HepG2 (cell line): Measurements from ENCODE around the gene ESYT3. TPM values are rescaled to one million over a fixed set of nuclear protein-coding genes. Genes with fewer than 3 reads are reported as not detected.

Experiments
- CHD4 ChIP-seq: fragments of 200-600 bp; sonication (generic); IDR thresholded peaks from 2 replicates; pipeline ENCODE4 v1.7.0; 2017; ENCODE audit warnings: mild to moderate bottlenecking, low read length, borderline replicate concordance
- NR2F2 ChIP-seq: IDR thresholded peaks from 2 replicates; pipeline ENCODE4 v1.6.1; 2012; ENCODE audit warnings: low read depth, inconsistent platforms, borderline replicate concordance
- SMAD1 ChIP-seq: sonication (generic); formaldehyde crosslinking; IDR thresholded peaks from 2 replicates; pipeline ENCODE4 v1.4.0; 2020; ENCODE audit warnings: missing genetic modification reagents, low read depth, mild to moderate bottlenecking, borderline replicate concordance
- ZC3H13 ChIP-seq: sonication (generic); formaldehyde crosslinking; IDR thresholded peaks from 2 replicates; pipeline ENCODE4 v1.8.1; 2023; ENCODE audit warnings: mild to moderate bottlenecking, missing genetic modification reagents, moderate library complexity
- ZNF562 ChIP-seq: sonication (generic); formaldehyde crosslinking; IDR thresholded peaks from 2 replicates; pipeline ENCODE4 v1.8.0; 2022; ENCODE audit warnings: missing genetic modification reagents, borderline replicate concordance
- ZNF646 ChIP-seq: sonication (generic); formaldehyde crosslinking; IDR thresholded peaks from 2 replicates; pipeline ENCODE4 v1.9.0; 2021; ENCODE audit warnings: mild to moderate bottlenecking, missing genetic modification reagents
- ZNF687 ChIP-seq: sonication (generic); formaldehyde crosslinking; IDR thresholded peaks from 2 replicates; pipeline ENCODE4 v1.5.1; 2020; ENCODE audit warnings: mild to moderate bottlenecking, missing genetic modification reagents, moderate library complexity
- ZNF841 ChIP-seq: sonication (generic); formaldehyde crosslinking; IDR thresholded peaks from 2 replicates; pipeline ENCODE4 v1.8.1; 2023; ENCODE audit warnings: missing genetic modification reagents, borderline replicate concordance
- polyA plus RNA-seq, 8 experiments: library from polyadenylated mRNA; depleted of rRNA in 3 of 8; stranded (reverse) in 7 of 8; unstranded in 1 of 8; fragments of >200 nt; fragmentation: Illumina TruSeq in 4 of 8; extraction: Trizol in 4 of 8; gene quantifications; 2 replicates each; pipeline versions ENCODE4 v1.2.1 to v1.2.3, GENCODE V29; 2011 to 2016; ENCODE audit warnings: low read depth in 4 of 8, missing spikeins in 1 of 8, mixed read lengths in 1 of 8; ENCODE audit not compliant: insufficient read depth in 1 of 8
- total RNA-seq, 5 experiments: library from RNA; depleted of rRNA; stranded (reverse); fragments of >200 nt; fragmentation: Illumina TruSeq; extraction: Trizol; gene quantifications; 2 replicates each; pipeline ENCODE4 v1.2.3, GENCODE V29; 2016; ENCODE audit warnings: low read depth in 1 of 5
- TF ChIP-seq, protein P1 (sequence below): sonication (generic); formaldehyde crosslinking; IDR thresholded peaks from 2 replicates; pipeline ENCODE4 v1.8.1; 2022; ENCODE audit warnings: mild to moderate bottlenecking, missing genetic modification reagents

The ESYT3 gene
- total and polyA plus RNA-seq, 2 of the 13 experiments (the other 11 are each of a cell fraction or from before 2014, with no cell fraction given) = 1.5 to 4.1 TPM

- TF ChIP-seq ZNF687 (CRISPR knock-in tag) (peak; percentile 70; the same call in 1 of the 2 replicates), ZNF562 (CRISPR knock-in tag) (0 out of 2 replicates have a peak, but pooled peaks have one; percentile 10), ZNF646 (no peak), CHD4 (no peak), SMAD1 (CRISPR knock-in tag) (0 out of 2 replicates have a peak, but pooled peaks have one; percentile 14), ZC3H13 (CRISPR knock-in tag) (0 out of 2 replicates have a peak, but pooled peaks have one; percentile 57), ZNF841 (0 out of 2 replicates have a peak, but pooled peaks have one; percentile 31), NR2F2 (no peak)
- TF ChIP-seq, protein P1, sequence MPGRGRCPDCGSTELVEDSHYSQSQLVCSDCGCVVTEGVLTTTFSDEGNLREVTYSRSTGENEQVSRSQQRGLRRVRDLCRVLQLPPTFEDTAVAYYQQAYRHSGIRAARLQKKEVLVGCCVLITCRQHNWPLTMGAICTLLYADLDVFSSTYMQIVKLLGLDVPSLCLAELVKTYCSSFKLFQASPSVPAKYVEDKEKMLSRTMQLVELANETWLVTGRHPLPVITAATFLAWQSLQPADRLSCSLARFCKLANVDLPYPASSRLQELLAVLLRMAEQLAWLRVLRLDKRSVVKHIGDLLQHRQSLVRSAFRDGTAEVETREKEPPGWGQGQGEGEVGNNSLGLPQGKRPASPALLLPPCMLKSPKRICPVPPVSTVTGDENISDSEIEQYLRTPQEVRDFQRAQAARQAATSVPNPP (CRISPR knock-in tag) = no peak
These were observed 708 bp downstream of the ESYT3 start (continued) for GRCh38 chr3:138434875-138435772.
